Middle frontal gyrus (tissue), 1 donor: ENCODE measurements around the gene MAT2B.
"Not testable (repeated sequence)": the region's sequence is repeated elsewhere in the genome, so short reads cannot be mapped to it uniquely, and the experiment has no call there.

ENCODE experiments used
- DNase-seq: peaks from one replicate; pipeline ENCODE4 v3.0.0-alpha.2; 2015; ENCODE audit warnings: low spot score; ENCODE audit errors: extremely low spot score

Gene MAT2B

GRCh38 chr5:163503106-163504078 lies 2.0 kb upstream of the MAT2B start:
- no peak for DNase-seq

GRCh38 chr5:163504079-163504931 lies 1.1 kb upstream of the MAT2B start:
- no peak for DNase-seq

DNA sequence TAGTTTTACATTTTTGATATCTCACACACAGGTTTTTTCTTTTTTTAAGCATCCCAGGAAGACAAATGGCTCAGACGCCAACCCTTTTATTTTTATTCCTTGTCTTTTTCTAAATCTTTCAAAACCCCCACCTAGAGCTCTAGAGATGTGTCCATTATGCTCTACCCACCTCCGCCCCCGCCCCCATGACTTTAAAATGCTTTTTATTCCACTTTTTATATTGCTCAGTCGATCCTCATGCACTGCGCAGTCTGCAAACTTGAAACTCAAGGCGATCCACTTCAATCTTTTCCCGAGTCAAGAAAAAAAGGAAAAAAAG lies 411 bp upstream of the MAT2B start:
- no peak for DNase-seq

DNA sequence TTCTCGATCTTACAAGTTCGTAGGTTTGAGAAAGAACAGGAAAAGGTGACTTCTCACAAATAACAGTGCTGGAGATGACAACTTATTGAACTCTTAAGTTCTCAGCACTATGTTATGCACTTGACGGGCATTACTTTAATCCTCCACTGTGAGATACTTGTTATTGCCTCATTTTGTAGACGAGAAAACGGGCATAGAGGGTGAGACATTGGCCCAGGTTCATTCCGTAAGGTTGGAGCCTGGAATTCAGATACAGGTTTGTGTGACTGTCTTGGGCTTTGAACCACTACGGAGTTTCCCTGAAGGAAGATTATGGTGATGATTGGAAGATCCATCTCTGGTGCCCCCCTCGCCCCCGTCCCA lies 657 bp downstream of the MAT2B start:
- no peak for DNase-seq

DNA sequence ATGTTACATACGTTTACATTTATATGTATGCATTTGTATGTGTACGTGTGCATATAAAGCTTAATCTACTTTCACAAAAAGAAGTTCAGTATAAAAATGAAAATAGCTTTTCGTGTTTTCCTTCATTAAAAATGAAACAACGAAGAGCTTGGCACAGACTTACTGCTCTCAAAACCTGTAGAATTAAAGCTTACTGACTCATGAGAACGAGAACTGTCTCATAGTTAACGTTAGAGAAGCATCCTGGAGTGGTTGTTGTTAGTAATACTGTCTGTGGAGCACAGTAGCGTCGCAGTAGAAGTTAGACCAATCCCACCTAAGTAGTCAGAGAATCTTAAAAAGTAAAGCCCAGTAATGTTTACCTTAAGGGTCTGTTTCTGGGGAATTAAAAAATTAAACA lies 1.3 kb downstream of the MAT2B start:
- DNase-seq: no peak

DNA sequence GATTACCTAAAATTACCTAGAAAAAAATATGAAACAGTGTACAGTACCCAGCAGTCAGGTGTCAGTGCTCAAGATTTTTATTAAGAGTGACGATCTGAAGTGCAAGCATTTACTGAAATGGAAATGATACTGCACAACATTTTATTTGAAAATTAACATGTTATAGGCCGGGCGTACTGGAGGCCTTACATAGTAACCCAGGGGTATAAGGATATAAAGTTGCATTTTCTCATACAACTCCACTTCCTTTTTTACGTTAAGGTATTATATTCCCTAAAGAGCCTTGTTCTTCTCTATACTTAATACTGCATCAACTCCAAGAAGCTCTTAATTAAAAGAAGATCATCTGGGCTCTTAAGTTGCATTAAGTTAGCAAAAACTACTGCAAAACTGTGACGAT lies 3.3 kb downstream of the MAT2B start:
- DNase-seq: no peak

DNA sequence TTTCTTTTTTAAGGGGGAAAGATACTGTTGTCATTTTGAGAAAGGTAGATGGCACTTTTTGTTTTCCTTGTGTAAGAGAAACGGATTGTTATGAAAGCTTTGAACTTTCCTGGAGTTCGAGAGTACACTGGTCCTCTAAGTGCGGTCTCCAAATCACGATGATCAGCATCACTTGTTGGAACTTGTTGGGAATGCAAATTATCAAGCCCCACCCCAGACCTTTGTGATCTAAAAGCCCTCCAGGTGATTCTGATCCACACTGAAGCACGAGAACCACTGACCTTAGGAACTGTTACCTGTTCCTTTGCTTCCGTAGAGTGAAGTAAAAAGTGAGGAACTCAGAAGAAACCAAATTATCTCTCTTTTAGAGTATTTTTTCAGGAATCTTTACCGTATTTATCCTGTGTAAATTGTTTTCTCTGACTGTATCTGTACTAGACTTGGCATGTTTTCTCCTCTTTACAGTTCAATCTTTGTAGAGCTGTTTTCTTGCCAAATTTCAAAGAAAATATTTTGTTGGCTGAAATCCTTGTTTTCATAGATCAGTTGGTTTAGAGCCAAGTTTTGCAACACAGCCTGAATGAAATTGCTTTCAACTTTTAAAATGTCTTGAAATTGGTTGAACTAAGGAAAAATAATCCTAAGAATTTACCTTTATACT lies 4.0 kb downstream of the MAT2B start:
- DNase-seq: no peak

DNA sequence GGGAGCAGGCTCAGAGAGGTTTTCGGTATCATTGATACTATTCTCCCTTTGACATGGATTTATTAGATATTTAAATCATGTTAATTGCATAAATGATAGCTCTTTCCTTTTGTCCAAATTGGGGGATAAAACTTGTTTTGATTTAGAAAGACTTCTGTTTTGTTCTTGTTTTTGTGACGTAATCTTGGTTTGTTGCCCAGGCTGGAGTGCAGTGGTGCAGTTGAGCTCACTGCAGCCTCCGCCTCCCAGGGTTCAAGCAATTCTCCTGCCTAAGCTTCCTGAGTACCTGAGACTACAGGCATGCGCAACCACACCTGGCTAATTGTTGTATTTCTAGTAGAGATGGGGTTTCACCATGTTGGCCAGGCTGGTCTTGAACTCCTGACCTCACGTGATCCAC lies 7.1 kb downstream of the MAT2B start:
- no peak for DNase-seq

DNA sequence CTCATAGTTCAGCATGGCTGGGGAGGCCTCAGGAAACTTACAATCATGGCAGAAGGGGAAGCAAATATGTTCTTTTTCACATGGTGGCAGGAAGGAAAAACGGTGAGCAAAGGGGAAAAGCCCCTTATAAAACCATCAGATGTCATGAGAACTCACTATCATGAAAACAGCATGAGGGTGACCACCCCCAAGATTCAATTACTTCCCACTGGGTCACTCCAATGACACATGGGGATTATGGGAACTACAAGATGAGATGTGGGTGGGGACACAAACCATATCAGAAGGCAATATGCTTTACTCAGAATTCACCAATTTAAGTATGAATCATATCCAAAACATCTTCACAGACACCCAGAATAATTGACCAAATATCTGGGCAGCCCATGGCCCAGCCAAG lies 19.7 kb downstream of the MAT2B start:
- no peak for DNase-seq

DNA sequence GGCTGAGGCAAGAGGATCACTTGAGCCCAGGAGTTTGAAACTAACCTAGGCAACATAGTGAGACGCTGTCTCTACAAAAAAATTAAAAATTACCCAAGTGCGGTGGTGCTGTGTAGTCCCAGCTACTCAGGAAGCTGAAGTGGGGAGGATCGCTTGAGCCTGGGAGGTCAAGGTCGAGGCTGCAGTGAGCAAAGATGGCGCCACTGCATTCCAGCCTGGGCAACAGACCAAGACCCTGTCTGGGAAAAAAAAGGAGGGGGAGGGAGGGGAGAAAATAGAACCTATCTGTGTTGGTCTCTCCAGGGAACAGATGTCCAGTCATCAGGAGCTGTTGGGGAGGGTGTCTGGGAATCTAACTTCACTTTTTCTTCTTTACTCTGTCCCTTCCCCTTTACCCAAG lies 24.3 kb downstream of the MAT2B start:
- DNase-seq: no peak

GRCh38 chr5:163531272-163531671 lies 25.9 kb downstream of the MAT2B start:
- no peak for DNase-seq

- no peak for DNase-seq
These were observed 27.0 kb downstream of the MAT2B start for GRCh38 chr5:163532171-163533084.

DNA sequence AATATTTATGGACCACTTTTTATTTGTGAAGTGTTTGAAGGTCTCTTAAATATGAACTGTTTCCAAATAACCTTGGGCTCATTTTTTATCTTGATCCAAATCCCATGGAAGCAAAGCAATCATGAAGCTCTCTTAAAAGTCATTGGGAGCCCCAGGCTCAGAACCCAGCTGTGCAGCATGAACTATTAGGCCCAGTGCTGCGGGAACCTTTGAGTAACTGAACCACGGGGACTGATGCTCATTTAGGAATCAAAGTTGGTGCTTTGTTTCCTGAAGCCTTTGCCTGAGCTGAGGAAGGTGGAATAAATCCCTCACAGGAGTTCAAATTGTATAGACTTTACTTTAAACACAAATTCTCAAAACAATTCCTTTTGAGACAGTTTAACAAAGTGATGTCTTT lies 27.8 kb downstream of the MAT2B start:
- no peak for DNase-seq

DNA sequence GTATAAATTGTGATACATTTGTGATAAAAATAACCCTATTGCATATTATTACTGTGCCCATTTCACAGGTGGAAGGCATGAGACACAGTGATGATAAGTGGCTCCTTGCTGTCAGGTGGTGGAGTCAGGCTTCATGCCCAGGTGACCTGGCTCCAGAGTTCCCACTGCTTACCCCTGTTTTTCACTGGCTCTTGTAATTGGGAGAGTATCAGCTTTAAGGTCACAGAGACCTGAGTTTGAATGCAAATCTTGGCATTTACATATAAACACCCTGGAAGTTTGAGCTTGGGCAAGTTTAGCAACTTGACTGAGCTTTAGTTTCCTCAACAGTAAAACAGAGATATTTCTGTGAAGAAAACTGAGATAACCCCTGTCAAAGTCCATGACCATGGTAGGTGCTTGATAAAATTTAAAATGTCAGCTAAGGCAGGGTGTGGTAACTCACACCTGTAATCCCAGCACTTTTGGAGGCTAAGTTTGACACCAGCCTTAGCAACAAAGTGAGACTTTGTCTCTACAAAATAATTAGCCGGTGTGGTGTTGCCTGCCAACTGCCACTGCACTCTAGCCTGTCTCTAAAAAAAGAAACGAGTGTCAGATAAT lies 29.2 kb downstream of the MAT2B start:
- no peak for DNase-seq

DNA sequence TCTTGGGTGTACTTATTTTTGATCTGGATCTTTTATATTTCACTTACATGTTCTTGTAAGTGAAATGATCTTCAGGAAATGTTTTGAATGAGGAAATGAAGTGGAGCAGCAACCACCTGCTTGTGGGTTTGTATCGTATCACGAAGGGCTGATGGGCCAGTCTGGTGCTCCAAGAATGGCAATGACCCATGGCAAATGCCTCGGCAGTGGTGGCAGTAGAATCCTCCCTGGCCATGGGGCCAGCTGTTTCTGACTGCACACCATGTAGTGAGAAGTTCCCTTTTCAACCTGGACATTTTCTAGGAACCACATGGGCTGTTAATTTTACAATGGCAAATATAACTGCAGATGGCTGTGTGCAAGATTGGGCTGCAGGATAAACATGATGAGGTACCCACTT lies 29.9 kb downstream of the MAT2B start:
- DNase-seq: no peak

- not testable (repeated sequence) for DNase-seq
These were observed 31.0 kb downstream of the MAT2B start for GRCh38 chr5:163536442-163536841.

GRCh38 chr5:163540696-163541095 lies 35.3 kb downstream of the MAT2B start:
- no peak for DNase-seq

GRCh38 chr5:163542771-163543170 lies 37.4 kb downstream of the MAT2B start:
- no peak for DNase-seq

DNA sequence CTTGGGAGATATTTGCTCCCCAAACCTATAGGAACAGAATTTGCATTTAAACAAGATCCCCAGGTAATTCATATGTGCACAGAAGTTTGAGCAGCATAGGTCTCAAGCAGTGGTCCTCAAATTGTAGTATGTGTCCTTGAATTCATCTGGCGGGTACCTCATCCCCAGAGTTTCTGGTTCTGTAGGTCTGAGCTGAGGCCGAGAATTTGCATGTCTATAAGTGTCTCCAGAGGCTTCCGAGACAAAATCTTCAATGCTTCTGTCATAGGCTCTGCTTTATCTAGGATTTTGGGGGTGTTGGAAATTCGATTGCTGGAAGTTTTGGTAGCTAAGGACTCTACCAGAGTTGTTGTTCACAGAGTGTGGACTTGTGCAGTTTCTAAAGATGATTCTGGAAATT lies 38.6 kb downstream of the MAT2B start:
- DNase-seq: no peak

GRCh38 chr5:163544836-163545235 lies 39.4 kb downstream of the MAT2B start:
- no peak for DNase-seq

- DNase-seq: no peak
These were observed 43.2 kb downstream of the MAT2B start for GRCh38 chr5:163548649-163549048.
